GM18526 (cell line): ENCODE data around the gene PKHD1.

Source experiments
- POLR2A ChIP-seq: IDR thresholded peaks from 3 replicates; pipeline ENCODE4 v1.6.1; 2011; ENCODE audit not compliant: insufficient read length; ENCODE audit errors: extremely low read depth

PKHD1 gene

DNA sequence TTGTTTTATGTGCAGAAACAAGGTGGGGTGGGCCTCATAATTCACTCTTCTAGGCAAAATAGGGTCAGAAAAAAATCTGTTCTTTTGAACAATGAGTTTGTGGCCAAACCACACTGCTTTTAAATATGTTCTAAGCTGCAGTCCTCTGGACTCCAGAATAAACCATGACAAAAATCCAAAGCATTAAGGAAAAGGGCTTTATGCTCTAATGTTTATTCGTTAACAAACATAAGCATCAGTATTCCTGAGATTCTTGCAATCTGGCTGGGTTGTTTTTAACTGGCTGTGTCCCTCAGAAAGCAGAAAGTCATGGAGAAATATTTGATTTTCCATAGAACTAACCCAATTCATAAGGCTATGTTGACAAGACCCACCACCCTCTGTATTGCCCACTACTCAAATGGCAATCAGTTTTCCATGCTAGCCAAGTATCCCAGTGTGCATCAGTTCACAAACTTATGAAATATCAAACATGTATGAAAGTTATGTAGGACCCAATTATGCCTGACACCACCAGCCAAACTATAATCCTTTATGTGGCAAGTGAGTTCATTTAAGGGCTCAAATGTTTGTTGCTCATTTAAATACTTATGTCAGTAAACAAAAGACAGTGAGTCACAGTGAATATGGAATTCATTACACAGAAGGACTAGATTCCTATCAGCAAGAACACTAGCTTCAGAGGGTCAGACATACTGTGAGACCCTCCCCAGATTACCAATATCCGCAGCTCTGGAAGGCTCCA, 45.1 kb downstream of the PKHD1 start:
- TF ChIP-seq POLR2A, result no peak

DNA sequence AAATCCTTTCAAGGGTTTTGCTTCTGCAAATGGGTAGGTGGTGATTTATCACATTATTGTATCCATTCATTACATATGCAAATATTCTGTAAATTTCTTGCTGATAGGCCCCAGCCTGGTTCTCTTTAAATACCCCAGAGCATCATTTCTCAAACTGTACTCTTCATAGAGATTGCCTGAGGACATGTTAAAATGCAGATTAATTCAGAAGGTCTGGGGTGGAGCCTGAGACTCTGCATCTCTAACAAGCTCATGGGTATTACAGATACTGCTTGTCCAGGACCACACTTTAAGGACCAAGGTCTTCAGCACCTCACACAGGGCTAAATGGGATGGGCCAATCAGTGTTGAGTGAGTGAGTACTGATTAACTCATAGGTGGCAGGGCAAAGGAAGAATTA, 46.3 kb downstream of the PKHD1 start:
- TF ChIP-seq POLR2A, result no peak

DNA sequence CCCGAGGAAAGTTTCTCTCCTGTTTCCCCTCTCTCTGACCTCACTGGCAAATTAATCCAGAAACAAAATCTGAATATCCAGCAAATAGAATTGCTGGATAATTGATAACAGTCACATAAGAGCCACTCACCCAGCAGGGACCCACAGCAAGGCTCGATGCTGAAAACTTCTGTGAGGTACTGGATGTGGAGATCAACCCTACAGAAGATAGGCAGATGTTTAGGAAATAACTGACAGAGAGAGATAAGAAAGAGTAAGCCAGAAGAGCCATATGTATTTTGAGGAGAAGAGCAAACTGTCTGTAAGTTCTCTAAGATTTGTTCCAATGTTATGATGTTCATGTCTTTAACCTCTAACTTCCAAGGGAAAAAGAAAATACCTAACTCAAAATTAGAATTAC, 59.7 kb downstream of the PKHD1 start:
- TF ChIP-seq POLR2A, result no peak

DNA sequence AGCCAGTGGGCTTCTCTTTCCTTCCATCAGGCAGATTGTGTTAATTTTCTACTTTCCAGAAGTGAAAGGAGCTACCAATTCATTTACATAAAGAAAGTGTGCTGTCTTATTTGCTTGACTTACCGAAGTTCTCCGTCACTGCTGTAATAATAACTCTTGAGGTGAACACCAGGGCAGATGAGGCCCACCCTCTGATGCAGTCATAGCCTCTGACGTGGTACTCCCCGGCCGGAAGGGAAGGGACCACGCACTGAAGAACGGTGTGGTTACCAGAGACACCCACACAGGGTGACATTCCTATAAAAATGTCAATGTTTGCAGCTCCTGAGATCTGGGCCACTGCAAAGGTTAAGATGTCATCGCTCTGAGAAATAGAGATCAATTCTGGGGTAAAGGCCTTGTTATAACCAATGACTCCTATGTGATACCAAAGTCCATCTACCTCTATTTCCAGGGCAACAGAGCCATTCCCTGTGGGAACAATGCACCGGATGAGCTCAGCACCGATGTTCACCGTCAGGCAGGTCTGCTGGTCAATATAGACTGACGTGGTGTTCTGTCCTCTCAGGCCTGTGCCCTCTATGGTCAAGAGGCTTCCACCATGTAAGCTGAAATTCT, 62.9 kb downstream of the PKHD1 start:
- no peak for TF ChIP-seq POLR2A

DNA sequence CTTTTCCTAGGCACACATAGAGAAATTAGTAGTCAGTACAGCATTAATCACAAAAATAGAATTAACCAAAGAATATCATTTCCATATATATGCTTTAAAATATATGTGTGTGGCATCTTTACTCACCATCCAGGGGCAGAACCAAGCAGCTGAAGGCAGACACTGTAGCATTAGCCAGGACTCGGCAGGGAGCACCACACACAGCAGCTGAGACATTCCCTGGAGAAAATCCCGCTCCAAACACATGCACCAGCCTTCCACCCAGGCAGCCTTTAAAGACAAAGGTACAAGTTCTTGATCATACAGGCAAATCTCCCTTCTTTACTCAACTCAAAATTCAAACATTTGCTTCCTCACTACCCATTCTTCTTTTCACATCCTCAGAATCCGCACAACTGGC, 64.7 kb downstream of the PKHD1 start:
- no peak for TF ChIP-seq POLR2A

DNA sequence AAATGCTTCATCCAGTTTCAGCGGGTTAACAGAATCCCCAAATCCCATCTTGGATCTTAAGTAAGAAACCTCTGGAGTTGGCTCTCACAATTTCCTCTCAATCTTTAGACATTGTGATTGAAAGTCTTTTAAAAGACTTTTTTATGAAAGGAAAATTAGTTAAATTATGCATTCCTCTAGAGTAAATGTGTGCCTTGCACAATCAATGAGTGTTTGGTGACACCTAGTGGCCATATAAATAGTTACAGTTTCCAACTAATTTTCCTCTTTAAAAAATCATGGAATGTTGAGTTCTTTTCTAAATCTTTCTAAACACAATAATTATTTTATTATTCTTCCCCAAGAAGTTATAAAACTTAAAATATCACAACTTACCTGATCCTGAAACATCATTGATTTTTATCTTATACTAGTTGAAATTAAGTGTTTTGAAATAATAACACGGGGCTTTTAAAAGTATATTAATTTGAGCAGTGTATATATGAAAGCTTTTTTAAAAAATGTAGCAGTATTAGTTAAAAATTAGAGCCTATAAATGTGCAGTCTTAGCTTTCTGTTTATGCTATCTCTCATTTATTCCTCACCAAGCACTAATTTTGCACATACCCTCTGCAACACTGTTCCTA, 66.4 kb downstream of the PKHD1 start:
- no peak for TF ChIP-seq POLR2A

DNA sequence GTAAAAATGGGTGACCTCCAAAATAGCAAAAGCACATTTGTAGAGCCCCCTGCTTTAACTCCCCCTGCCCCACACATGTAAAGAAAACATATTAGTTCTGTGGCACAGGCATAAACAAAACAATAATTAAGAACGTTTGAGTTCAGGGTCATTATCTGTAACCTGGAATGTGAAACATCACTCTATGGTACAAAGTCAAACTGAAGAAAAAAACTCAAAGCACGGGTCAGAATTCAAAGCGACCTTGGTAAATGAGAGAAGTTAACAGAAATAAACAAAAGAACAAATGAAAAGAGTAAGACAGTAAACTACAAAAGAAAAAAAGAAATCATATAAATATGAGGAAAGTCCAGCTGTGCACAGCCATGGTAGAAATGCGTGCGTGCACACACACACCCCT, 67.5 kb downstream of the PKHD1 start:
- TF ChIP-seq POLR2A, result no peak

DNA sequence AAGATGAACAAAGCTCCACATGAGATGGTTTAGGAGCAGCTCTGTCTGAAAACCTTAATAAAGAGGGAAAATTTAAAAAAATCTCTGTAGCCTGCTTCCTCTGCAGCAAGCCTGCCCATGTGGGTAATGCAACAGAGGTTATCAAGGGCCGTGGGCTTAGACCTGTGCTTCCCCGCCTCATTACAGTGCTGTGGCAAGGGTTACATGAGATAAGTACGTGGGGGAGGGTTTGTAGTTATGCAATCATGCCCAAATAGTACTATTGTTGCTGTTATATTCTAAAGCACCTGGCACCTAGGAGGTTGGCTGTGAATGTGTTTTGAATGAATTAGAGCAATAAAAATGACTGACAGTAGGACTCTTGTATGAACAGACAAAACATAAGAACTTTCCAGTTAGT, 68.3 kb downstream of the PKHD1 start:
- no peak for TF ChIP-seq POLR2A

DNA sequence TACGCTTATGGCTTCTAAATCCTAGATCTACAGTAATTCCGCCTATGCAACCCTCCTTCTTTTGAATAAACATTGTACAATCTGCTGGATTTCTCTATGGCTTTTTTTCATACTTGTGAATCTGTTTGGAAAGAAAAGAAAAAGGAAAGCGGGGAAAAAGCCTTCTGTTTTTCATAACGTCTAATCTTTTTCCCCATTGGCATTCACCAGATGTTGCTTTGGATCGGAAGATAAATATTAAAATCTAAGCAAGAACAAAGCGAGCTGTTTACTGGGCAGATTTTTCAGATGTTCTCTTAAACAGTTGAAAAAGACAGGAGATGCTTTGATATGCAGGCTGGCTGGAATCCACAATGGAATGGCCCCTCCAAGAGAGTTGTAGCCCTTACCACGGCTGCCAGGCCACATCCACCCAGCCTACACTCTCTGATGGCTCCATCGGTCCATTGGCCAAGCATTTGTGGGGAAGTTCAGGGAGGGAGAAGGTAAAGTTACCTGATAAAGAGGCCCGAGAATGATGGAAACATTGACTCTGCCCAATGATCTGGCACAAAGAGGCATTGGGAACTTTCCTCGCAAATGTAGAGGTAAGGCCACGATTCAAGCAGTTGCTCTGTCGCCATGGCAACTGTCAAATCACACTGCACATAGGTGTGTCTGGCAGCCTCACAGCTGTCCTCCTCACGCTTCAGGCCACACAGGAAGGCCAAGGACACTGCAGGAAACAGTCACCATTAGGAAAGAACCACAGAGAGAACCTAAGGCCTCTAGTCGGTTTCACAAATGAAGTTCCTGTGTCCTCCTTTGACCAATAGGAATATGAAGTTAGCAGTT, 70.3 kb downstream of the PKHD1 start:
- no peak for TF ChIP-seq POLR2A

DNA sequence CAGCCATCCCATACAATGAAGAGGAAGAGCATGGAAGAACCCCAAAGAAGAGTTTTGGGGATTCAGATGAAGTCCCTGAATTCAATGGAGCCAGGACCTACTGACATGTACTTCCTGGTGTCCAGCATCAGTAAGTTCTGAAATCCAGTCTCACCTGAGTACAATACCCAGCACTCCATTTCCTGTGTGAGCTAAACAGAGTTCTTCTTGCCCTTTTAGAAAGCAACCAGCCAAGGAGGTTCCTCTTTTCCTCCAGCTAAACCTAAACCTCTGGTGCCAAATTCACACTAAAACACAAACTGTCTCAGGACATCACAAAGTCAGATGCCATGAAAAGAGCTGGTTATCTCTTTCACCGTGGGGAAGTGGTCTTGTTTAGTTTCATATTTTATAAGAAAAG, 71.5 kb downstream of the PKHD1 start:
- TF ChIP-seq POLR2A, result no peak

DNA sequence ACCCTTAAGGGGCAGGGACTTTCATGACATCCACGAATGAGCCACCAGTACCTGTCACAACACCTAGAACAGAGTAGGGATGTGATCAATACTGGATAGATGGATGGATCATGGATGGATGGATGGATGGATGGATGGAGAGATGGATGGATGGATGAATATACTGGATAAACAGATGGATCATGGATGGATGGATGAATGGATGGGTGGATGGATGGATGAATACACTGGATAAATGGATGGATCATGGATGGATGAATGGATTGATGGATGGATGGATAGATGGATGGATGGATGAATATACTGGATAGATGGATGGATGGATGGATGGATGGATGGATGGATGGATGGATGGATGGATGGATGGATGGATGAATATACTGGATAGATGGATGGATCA, 73.0 kb downstream of the PKHD1 start:
- TF ChIP-seq POLR2A, result no peak

DNA sequence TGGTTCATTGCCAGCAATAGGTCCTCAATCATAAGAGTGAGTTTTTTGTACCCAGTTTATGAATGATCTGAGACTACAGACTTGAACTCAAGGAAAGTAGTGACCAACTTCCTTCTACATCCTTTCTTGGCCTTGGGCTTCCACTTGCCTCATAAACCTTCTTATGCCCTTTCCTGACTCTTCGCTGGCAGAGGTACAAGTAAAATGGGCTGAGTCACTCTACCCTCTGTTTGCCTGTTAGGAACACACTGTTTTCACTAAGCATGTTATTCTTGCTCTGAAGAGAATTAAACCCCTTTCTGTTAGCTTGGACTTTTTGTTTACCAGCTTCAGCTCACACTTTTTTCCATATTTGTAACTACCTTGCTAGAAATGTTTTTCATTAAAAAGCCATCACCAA, 74.4 kb downstream of the PKHD1 start:
- TF ChIP-seq POLR2A, result no peak

DNA sequence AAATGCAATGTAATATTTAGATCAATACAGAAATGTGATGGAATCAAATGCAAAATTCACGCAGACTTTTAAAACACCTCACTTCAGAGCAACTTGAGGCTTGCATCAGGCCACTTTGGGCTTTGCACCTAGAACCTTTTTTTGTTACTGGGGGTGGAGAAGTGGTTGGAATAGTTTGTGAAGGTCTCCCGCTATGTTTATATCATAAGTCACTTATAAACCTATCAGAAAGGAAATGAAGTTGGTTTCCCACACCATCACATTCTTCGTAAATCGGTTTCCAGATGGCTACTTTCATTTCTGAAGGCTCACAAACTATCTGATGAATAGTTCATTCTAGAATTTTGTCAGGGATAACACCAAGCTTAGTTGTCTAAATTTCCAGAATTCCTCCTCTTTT, 74.8 kb downstream of the PKHD1 start:
- no peak for TF ChIP-seq POLR2A

DNA sequence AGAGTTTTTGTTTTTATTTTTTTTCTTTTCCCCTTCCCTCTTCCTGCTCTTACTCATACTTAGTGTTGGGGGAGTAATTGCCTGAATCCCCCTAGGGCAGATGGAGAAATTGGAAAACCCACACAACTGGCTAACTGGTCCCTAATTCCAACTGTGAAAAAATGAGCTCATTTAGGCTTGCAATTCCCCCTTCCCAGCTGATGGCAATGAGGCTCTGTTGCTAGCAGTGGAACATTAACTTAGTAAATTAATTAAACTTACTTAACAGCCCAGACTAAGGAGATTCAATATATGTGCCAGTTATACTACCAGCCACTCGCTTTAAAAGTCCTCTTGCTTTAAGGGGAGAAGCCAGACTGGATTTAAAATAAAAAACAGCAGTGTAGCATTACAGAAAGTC, 76.6 kb downstream of the PKHD1 start:
- TF ChIP-seq POLR2A, result no peak

DNA sequence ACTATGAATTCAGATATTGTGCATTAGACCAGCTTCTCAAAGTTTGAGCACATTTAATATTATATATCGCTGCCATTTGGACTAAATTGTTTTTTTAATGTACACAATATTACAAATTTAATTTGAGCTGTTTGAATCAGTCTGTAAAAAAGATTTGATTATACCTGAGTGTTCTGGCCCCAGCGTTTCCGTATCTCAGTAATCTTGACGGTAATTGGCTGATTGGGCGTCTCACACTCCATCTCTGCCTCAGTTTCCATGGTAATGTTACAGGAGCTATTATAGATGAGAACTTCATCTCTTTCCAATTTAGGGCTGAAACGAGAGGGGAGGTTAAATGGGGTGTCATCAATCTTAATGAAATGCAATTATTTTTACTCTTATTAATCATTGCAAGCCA, 77.3 kb downstream of the PKHD1 start:
- TF ChIP-seq POLR2A, result no peak
